H9 (cell line): ENCODE data around the gene GNPNAT1. TPM values are rescaled to one million over a fixed set of nuclear protein-coding genes. Genes with fewer than 3 reads are reported as not detected.

Source experiments
- DNase-seq: peaks from one replicate; pipeline ENCODE4 v3.0.0-alpha.2; 2017
- H2AFZ ChIP-seq: one replicate; pipeline ENCODE4 v1.6.1; 2013; ENCODE audit warnings: mild to moderate bottlenecking, low read length, control low read depth, moderate library complexity
- H2AK5ac ChIP-seq: 2 replicates; pipeline ENCODE4 v1.6.1; 2013; ENCODE audit warnings: low read length, control low read depth, mixed read lengths; ENCODE audit not compliant: insufficient read length
- H2BK120ac ChIP-seq: one replicate; pipeline ENCODE4 v1.6.1; 2013; ENCODE audit warnings: low read depth, mild to moderate bottlenecking, low read length, control low read depth, inconsistent platforms; ENCODE audit not compliant: poor library complexity, severe bottlenecking
- H2BK12ac ChIP-seq: 2 replicates; pipeline ENCODE4 v1.6.1; 2013; ENCODE audit warnings: low read length, control low read depth, mixed read lengths, low read depth; ENCODE audit not compliant: insufficient read length
- H2BK15ac ChIP-seq: 2 replicates; pipeline ENCODE4 v1.6.1; 2013; ENCODE audit warnings: low read depth, low read length, control low read depth
- H2BK20ac ChIP-seq: one replicate; pipeline ENCODE4 v1.6.1; 2013; ENCODE audit warnings: low read depth, mild to moderate bottlenecking, low read length, control low read depth, inconsistent platforms; ENCODE audit not compliant: poor library complexity, severe bottlenecking
- H2BK5ac ChIP-seq: 2 replicates; pipeline ENCODE4 v1.6.1; 2013; ENCODE audit warnings: low read length, control low read depth, mixed read lengths; ENCODE audit not compliant: insufficient read length
- H3K14ac ChIP-seq: 2 replicates; pipeline ENCODE4 v1.6.1; 2013; ENCODE audit warnings: low read length, control low read depth; ENCODE audit not compliant: insufficient read depth
- H3K18ac ChIP-seq: 2 replicates; pipeline ENCODE4 v1.6.1; 2013; ENCODE audit warnings: low read depth, mild to moderate bottlenecking, mixed read lengths, low read length, control low read depth; ENCODE audit not compliant: insufficient read length
- H3K23ac ChIP-seq: 2 replicates; pipeline ENCODE4 v1.6.1; 2013; ENCODE audit warnings: low read length, control low read depth, mixed read lengths, low read depth; ENCODE audit not compliant: insufficient read length
- H3K23me2 ChIP-seq: 2 replicates; pipeline ENCODE4 v1.6.1; 2013; ENCODE audit warnings: low read depth, mild to moderate bottlenecking, mixed read lengths, low read length, control low read depth; ENCODE audit not compliant: insufficient read length, poor library complexity, severe bottlenecking
- H3K27ac ChIP-seq: 2 replicates; pipeline ENCODE4 v1.5.1; 2013; ENCODE audit warnings: low read length, control low read depth, mixed read lengths, low read depth; ENCODE audit not compliant: insufficient read length
- H3K27me3 ChIP-seq: 2 replicates; pipeline ENCODE4 v1.6.1; 2013; ENCODE audit warnings: low read length, control low read depth, inconsistent platforms; ENCODE audit not compliant: insufficient read depth
- H3K4ac ChIP-seq: 2 replicates; pipeline ENCODE4 v1.6.1; 2013; ENCODE audit warnings: low read depth, mild to moderate bottlenecking, control low read depth, inconsistent platforms, low read length, moderate library complexity
- H3K4me1 ChIP-seq: 2 replicates; pipeline ENCODE4 v1.6.1; 2013; ENCODE audit warnings: low read length, control low read depth, inconsistent platforms; ENCODE audit not compliant: insufficient read depth
- H3K4me2 ChIP-seq: 2 replicates; pipeline ENCODE4 v1.6.1; 2013; ENCODE audit warnings: low read length, control low read depth, mixed read lengths; ENCODE audit not compliant: insufficient read length, insufficient read depth
- H3K56ac ChIP-seq: 2 replicates; pipeline ENCODE4 v1.6.1; 2013; ENCODE audit warnings: low read depth, mild to moderate bottlenecking, mixed read lengths, low read length, control low read depth; ENCODE audit not compliant: insufficient read length
- H3K79me1 ChIP-seq: 2 replicates; pipeline ENCODE4 v1.6.1; 2013; ENCODE audit warnings: low read depth, mild to moderate bottlenecking, moderate library complexity, low read length, control low read depth, inconsistent platforms; ENCODE audit not compliant: insufficient read depth, poor library complexity, severe bottlenecking
- H3K79me2 ChIP-seq: 2 replicates; pipeline ENCODE4 v1.6.1; 2013; ENCODE audit warnings: low read length, control low read depth, inconsistent platforms; ENCODE audit not compliant: insufficient read depth
- H3K9ac ChIP-seq: 2 replicates; pipeline ENCODE4 v1.6.1; 2013; ENCODE audit warnings: low read length, control low read depth, mixed read lengths; ENCODE audit not compliant: insufficient read length; ENCODE audit errors: extremely low read depth
- H3K9me3 ChIP-seq: one replicate; pipeline ENCODE4 v1.6.1; 2013; ENCODE audit warnings: low read depth, low read length, inconsistent platforms; ENCODE audit not compliant: control insufficient read depth
- H3T11ph ChIP-seq: one replicate; pipeline ENCODE4 v1.6.1; 2013; ENCODE audit warnings: mild to moderate bottlenecking, low read length, control low read depth, inconsistent platforms
- H4K20me1 ChIP-seq: one replicate; pipeline ENCODE4 v1.6.1; 2013; ENCODE audit not compliant: control insufficient read depth, insufficient read length, insufficient read depth
- H4K5ac ChIP-seq: 2 replicates; pipeline ENCODE4 v1.6.1; 2013; ENCODE audit warnings: low read depth, mild to moderate bottlenecking, mixed read lengths, low read length, control low read depth; ENCODE audit not compliant: insufficient read length
- H4K8ac ChIP-seq: replicated peaks from 2 replicates; pipeline ENCODE4 v1.6.1; 2013; ENCODE audit warnings: low read length, control low read depth, mixed read lengths, low read depth; ENCODE audit not compliant: insufficient read length
- H4K91ac ChIP-seq: 2 replicates; pipeline ENCODE4 v1.6.1; 2013; ENCODE audit warnings: low read depth, mild to moderate bottlenecking, moderate library complexity, mixed read lengths, low read length, control low read depth; ENCODE audit not compliant: insufficient read length
- H3K27ac Mint-ChIP-seq, 3 experiments: 2 replicates in 2 of 3; 3 replicates in 1 of 3; pipeline ENCODE4 v1.8.0; 2020 to 2021; ENCODE audit warnings: mixed read lengths in 3 of 3, mild to moderate bottlenecking in 1 of 3, moderate library complexity in 1 of 3
- H3K27me3 Mint-ChIP-seq: 2 replicates; pipeline ENCODE4 v1.8.0; 2021; ENCODE audit warnings: low read depth, mild to moderate bottlenecking, moderate library complexity, mixed read lengths
- H3K36me3 Mint-ChIP-seq, 3 experiments: 2 replicates in 2 of 3; 3 replicates in 1 of 3; pipeline ENCODE4 v1.8.0; 2020 to 2021; ENCODE audit warnings: low read depth in 3 of 3, mixed read lengths in 3 of 3; ENCODE audit not compliant: insufficient read depth in 1 of 3
- H3K4me1 Mint-ChIP-seq, 2 experiments: 2 replicates each; pipeline ENCODE4 v1.8.0; 2020; ENCODE audit warnings: mixed read lengths in 2 of 2
- H3K4me3 Mint-ChIP-seq, 2 experiments: 2 replicates in 1 of 2; 3 replicates in 1 of 2; pipeline ENCODE4 v1.8.0; 2020 to 2021; ENCODE audit warnings: mild to moderate bottlenecking in 2 of 2, mixed read lengths in 2 of 2, moderate library complexity in 1 of 2
- H3K9me3 Mint-ChIP-seq, 2 experiments: 2 replicates in 1 of 2; 3 replicates in 1 of 2; pipeline ENCODE4 v1.8.0; 2020; ENCODE audit warnings: mild to moderate bottlenecking in 2 of 2, mixed read lengths in 2 of 2, moderate library complexity in 1 of 2
- WGBS: extraction: QIAGEN DNeasy Blood & Tissue Kit; methylation state at CpG from one replicate; pipeline ENCODE4 v1.1.7; 2013; ENCODE audit warnings: missing lambda C conversion rate, low lambda C conversion rate, mixed read lengths; ENCODE audit not compliant: insufficient read length; ENCODE audit errors: extremely low coverage; 5-methylcytosine and 5-hydroxymethylcytosine counted together
- total RNA-seq: library from RNA; stranded (reverse); gene quantifications from 2 replicates; pipeline ENCODE4 v1.2.1, GENCODE V29; 2021
- TF ChIP-seq, protein P1 (sequence below): fragments of 200-600 bp; sonication (generic); conservative IDR thresholded peaks from 3 replicates; pipeline ENCODE4 v1.8.0; 2021; ENCODE audit warnings: antibody characterized with exemption, mild to moderate bottlenecking

GNPNAT1 gene
- total RNA-seq, 1 experiment from 2014 or later, result 49.0 TPM

DNA sequence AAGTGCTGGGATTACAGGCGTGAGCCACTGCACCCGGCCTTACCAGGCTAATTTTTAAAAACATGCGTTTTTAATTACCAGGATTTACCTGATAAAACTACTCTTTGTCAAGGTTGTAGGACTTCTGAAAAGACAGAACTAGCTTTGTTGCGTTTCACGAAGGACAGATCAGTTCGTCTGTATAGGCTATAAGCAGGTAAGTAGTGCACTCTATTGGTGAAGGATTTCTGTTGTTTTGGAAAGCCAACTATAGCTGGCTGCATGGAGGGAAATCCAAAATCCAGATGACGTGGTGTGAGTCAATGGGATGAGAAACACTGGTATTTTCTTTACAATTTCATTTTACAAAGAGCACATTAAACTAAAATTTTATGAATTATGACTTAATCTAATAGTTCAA, 14.6 kb downstream of the GNPNAT1 start:
- Histone ChIP-seq H3K27me3 (no peaks in the 10 kb centered on the region), H3K9ac (no peak overlapping the region), H3K4ac (no peak overlapping the region), H4K5ac (no peak overlapping the region), H3K79me1 (no peaks in the 10 kb centered on the region), H3K27ac (no peak overlapping the region), H2BK15ac (no peak overlapping the region), H3K4me2 (no peak overlapping the region), H2BK120ac (no peak overlapping the region), H3K23ac (no peak overlapping the region), H3K14ac (no peak overlapping the region), H4K20me1 (no peaks in the 10 kb centered on the region), H4K8ac (no peak overlapping the region), H3K9me3 (no peaks in the 10 kb centered on the region), H3K79me2 (no peaks in the 10 kb centered on the region), H2AFZ (no peak overlapping the region), H2BK20ac (no peak overlapping the region), H4K91ac (no peak overlapping the region), H2BK5ac (no peak overlapping the region), H2BK12ac (no peak overlapping the region), H3K23me2 (no peaks in the 10 kb centered on the region), H3T11ph (no peak overlapping the region), H2AK5ac (no peak overlapping the region), H3K4me1 (no peaks in the 10 kb centered on the region), H3K56ac (no peak overlapping the region), H3K18ac (no peak overlapping the region)
- peaks cover 2 to 43% (median 13%) of the 10 kb centered on the region in 3 experiments; a peak in 5 of 7 replicates for H3K36me3 Mint-ChIP-seq
- H3K4me3 Mint-ChIP-seq, result no peak overlapping the region
- H3K27me3 Mint-ChIP-seq, result no peaks in the 10 kb centered on the region
- no peaks in the 10 kb centered on the region for H3K9me3 Mint-ChIP-seq
- TF ChIP-seq, protein P1, sequence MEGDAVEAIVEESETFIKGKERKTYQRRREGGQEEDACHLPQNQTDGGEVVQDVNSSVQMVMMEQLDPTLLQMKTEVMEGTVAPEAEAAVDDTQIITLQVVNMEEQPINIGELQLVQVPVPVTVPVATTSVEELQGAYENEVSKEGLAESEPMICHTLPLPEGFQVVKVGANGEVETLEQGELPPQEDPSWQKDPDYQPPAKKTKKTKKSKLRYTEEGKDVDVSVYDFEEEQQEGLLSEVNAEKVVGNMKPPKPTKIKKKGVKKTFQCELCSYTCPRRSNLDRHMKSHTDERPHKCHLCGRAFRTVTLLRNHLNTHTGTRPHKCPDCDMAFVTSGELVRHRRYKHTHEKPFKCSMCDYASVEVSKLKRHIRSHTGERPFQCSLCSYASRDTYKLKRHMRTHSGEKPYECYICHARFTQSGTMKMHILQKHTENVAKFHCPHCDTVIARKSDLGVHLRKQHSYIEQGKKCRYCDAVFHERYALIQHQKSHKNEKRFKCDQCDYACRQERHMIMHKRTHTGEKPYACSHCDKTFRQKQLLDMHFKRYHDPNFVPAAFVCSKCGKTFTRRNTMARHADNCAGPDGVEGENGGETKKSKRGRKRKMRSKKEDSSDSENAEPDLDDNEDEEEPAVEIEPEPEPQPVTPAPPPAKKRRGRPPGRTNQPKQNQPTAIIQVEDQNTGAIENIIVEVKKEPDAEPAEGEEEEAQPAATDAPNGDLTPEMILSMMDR, result no peak
- DNase-seq, result no peak
- no peaks in the 10 kb centered on the region for H3K4me1 Mint-ChIP-seq
- WGBS, result no CpG with 5 or more reads among the region's 7 CpGs
- H3K27ac Mint-ChIP-seq, result no peak overlapping the region
